CD4-positive, alpha-beta T cell treated with Interleukin-6 for 4 hours (primary cell): ENCODE data around the gene NFYC.
"Not testable (repeated sequence)": the region's sequence is repeated elsewhere in the genome, so short reads cannot be mapped to it uniquely, and the experiment has no call there.

Source experiments
- DNase-seq: peaks from one replicate; pipeline ENCODE4 v3.0.0-alpha.2; 2020; ENCODE audit warnings: mixed read lengths

The NFYC gene

DNA sequence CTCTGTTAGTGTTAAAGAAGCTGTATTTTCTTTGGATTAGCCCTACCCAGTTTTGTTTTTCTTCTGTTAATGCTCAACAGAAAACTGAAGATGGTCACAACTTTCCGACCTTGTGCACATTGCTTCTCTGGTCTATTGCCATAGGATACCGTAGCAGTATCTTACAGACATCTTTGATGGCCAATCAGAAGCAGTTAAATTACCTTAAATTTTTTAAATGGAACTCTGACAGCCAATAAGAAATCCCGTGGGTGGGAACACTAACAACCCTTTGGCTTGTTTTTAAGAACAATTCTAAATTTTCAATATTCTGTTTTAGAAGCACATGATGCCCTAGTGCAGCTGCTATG lies 17.2 kb downstream of the NFYC start:
- no peak for DNase-seq

DNA sequence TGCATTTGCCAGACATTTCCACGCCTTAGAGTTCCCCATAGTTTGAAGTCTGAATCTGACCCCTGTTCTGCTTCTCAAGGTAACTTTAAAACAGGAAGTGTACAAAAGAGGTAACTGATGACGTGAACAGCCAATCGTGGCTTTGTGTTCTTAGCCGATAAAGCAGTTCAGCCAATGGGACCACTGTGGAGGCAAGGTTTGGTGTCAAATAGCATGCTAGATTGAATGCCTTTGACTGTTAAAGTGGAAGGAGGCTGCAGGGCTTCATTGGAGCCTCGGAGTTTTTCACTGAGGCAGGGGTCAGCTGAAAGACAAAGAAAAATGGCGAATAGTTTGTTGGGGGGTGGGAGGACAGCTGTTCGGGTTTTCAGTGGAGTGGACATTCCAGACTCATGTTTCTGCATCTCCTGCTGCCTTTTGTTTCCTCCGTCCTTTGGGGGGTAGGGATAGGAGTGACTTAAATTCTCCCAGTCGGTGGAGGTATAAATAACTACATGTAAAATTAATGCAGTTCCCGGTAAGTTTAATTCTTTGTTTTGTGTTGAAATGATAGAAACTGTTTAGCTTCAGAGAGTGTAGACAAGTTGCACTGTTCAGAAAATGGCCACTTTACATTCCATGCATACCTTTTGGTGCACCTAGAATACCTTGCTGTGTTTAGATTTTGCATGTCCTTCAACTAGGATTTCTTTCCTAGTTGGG lies 17.7 kb downstream of the NFYC start:
- peak; percentile 77 for DNase-seq

DNA sequence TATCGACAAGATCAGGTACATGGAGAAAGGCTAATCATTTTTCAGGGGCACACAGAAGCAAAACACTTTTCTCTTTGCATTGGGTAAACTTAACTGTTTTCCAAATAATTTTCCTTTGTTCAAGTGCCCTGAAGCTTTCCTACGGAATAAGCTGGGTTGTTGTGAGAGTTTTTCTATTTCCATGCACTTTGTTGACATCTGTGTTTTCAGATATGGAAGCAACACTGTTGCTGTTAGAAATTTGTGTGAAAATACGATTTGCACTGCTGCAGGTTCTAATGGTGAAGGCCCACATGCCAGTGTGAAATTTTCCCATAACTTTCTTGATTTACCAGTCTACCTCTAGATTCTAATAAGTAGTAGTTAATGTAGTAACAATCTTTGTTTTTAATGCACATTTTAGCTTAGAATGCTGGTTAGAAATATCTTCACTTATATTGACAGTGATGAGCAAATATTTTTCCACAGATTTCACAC lies 18.3 kb downstream of the NFYC start:
- no peak for DNase-seq

DNA sequence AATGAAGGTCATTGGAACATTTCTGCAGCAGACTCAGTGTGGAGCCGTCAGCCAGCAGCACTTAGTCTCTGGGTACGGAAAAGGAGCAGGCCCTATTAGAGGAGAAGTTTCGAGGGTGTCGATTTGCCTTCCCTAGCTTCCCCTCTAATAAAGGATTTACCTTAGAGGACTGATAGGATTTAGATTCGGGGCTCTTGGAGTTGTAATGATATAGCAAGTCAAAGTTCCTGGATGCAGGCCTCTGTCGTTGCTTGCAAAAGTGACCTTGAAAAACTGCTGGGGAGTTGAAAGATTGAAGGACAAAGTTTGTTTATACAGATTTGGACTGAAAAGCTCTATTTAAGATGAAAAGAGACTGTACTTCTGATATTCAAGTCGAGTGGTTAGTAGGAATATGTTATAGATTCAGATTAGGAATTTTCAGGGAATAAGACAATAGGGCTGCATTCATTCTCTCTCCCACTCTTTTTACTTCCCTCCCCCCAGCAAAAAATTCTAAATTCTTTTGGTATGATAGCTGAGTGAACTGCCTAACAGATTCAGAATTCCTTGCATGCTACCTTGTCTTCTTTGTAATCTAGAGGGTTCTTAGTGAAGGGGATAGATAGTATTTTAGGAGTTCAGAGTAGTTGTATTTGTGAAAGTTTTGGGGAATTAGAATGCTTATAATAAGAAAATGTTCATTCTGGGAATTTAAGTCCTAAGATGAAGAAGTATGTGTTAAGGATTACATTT lies 19.2 kb downstream of the NFYC start:
- DNase-seq, result no peak

DNA sequence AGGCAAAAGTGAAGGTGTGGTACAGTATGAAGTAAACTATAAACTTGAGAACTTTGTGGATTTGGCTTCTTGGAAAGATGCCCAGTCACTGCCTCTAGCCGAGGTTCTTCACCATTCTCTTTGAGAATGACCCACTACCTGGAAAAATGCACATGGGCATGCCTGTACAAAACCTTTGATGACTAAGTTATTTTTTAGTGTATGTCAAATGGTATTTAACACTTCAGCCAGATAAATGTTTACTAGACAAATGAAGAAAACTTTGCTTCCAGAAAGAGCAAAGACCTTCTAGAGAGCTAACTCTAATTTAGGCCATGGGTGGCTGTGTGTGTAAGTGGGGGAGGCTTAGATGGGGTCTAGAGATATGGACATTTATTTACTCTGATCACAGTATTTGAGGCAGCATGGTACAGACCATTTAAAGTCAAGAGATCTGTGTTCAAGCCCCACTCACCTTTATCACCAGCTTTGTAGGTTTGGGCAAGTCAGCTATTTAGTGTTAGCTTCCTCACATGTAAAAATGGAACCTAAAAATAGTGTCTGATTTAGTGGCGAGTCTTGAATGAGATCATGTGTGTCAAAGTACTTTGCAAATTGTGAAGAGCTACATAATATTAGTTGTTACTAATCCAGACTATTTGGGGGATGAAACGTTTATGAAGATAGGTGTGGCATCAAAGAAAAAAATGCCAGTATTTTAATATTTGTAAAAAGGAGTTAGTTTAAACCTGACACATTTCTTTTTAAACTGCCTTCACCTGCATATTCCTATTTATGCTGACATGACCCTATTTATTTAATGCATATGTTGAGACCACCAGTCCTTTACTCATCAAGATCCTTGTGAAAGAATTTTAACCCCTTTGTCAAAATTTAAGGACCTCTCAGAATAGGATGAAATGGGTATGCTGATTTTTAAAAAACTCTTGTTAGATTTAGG lies 20.2 kb downstream of the NFYC start:
- no peak for DNase-seq

DNA sequence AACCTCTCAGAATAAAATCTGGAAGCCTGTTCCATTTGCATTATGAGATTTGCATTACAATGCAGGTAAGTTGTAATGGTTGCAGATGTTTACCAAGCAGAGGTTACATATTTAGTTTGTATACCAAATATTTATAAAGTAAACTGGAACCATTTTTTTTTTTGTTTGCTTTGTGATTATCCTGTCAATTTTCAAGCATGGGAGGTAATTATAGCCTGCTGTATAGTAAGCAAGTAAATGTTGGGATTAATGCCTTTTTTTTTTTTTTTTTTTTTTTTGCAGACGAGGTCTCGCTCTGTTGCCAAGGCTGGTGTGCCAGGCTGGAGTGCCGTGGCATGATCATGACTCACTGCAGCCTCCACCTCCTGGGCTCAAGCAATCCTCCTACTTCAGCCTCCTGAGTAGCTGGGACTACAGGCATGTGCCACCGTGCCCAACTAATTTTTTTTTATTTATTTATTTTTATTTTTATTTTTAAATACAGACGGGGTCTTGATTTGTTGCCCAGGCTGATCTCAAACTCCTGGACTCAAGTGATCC lies 21.0 kb downstream of the NFYC start:
- DNase-seq, result no peak

DNA sequence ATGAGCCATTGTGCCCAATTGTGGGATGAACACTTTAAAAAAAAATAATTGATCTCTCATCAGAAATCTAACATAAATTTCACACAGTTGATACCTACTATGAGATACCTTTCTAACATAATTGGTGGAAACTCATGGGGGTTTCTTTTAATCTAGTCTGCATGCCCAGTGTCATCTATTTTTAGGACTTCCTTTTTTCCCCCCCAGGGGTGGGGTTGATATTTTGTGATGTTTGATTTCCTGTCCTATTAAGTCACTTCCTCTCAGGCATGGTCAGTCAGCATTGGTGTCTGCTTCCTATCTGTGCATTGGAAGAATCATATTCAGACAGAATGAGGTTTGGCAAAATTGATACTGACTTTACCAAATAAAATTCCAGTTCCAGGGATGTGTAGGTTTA lies 21.5 kb downstream of the NFYC start:
- no peak for DNase-seq

DNA sequence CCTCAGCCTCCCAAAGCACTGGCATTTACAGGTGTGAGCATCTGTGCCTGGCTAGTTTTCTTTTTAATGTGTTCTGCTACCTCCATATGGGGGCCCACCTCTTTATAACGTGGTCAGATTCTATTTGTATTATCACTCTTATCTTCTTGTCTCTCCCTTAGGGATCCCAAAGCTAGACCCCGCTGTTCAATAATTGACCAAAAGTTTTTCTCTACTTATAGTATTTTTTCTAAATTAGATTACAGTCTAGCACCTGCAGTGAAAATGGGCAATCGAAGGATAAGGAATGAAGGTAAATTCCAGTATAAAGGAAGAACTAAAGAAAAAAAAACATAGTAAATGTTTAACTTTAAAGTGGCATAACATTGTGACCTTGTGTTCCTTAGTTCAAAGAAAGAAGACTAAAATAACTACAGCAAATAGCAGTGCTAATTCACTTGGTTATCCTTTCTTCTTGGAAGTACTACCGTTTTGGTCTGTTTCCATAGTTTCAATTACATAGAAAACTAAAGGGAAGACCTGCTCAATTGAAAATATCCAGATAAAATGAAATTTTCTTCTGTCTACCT lies 24.1 kb downstream of the NFYC start:
- DNase-seq, result no peak

DNA sequence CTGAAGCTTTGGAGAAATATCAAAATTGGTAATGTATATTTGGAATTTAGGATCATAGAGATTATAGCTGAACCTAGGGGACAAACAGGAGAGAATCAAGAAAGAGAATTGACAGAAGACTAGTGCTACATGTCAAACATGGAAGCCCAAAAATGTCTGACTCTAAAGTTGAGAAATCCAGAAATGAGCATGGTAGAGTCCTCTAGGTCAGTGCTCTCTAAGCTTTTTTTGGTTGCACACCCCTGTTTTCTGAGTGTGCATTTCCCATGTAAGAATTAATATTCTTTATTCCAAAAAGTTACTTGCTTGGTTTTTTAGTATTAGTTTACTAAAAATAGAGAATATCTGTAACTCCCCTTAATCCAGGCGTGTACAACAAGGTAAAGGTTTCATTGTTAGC lies 25.6 kb downstream of the NFYC start:
- no peak for DNase-seq

DNA sequence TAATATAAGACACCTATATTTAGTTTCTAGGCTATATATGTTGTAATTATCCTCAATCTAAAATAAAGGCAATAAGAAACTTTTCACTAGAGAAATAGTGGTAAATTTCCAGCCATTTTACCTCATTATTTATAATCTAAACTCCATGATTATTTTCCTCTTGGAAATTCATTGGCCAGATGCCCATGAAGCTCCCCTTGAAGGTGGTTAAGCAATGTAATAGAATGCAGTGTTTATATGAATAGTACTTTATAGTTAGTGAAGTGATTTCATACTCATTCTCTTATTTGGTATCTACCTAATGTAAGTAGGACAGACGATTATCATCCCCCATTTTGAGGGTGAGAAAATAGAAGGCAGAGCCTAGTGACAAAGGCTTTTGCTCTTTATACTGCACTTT lies 26.5 kb downstream of the NFYC start:
- DNase-seq, result no peak

DNA sequence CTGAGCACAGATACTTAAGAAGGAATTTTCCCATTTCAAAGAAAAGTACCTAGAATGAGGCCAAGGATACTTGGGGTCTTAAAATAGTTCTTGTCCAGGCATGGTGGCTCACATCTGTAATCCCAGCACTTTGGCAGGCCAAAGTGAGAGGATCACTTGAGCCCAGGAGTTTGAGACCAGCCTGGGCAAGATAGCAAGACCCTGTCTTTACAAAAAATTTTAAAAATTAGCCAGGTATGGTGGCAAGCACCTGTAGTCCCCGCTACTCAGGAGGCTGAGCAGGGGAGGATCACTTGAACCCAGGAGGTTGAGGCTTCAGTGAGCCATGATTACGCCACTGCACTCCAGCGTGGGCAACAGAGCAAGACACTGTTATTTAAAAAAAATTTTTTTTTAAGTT lies 29.0 kb downstream of the NFYC start:
- no peak for DNase-seq

DNA sequence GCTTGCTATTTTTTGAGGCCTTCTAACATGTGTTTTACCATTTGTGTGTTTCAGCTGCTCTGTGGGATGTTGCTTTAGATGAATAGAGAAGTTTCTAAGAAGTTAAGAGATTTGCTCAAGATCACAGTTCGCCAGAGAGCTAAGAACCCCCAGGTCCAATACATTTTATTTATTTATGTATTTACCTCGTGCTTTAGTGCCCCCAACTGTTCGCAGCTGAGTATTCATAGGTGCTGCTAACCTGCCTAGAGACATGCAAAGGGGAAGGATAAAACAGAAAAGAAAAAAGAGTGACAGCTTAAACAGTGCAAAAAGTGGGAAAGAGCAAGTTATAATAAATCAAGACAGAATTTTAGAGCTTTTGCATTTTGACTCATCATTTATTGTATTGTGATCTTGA lies 31.1 kb downstream of the NFYC start:
- no peak for DNase-seq

DNA sequence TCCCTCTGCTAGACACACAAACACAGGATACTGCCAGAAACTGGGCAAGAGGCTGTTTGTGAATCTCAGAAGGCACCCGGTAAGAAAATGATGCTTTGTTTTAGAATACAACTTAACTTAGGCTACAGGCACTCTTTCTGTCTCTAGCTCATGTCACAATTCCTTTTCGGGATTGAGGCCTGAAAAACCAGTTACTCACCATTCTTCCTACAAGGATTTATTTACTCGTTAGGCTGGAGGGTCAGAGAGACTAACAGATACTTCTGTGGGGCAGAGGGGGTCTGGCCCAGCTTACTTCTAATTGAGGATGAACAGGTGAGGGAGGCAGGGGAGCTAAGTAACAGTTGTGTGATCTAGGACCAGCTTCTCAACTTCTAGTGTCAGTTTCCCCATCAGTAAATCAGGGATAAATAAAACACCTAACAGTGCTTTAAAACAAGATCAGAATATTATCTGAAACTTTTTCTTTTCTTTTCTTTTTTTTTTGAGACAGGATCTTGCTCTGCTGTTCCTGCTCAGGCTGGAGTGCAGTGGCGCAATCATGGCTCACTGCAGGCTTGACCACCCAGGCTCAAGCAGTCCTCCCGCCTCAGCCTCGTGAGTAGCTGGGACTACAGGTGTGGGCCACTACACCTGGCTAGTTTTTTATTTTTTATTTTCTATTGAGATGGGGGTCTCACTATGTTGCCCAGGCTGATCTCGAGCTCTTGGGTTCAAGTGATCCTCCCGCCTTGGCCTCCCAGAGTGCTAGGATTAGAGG lies 31.9 kb downstream of the NFYC start:
- no peak for DNase-seq

DNA sequence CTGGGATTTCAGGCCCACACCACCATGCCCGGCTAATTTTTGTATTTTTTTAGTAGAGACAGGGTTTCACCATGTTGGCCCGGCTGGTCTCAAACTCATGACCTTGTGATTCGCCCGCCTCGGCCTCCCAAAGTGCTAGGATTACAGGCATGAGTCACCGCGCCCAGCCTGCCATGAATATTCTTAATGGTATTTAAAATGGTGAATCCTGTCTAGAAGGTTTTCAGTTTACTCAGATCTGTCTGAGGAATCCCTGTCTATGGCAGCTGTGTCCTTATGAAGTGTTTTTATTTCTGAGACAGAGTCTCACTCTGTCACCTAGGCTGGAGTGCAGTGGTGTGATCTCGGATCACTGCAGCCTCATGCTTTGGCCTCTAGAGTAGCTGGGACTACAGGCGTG lies 36.2 kb downstream of the NFYC start:
- DNase-seq, result not testable (repeated sequence)

DNA sequence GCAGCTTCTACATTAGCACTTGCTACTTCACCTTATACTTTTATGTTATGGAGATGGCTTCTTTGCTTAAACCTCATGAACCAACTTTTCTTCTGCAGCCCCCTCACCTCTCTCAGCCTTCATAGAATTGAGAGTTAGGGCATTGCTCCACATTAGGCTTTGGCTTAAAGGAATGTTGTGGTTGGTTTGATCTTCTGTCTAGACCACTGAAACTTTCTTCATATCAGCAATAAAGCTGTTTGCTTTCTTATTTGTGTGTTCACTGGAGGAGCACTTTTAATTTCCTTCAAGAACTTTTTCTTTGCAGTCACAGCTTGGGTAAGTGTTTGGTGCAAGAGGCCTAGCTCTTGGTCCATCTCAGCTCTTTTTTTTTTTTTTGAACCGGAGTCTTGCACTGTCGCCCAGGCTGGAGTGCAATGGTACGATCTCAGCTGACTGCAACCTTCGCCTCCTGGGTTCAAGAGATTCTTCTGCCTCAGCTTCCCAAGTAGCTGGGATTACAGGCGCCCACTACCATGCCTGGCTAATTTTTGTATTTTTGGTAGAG lies 37.9 kb downstream of the NFYC start:
- not testable (repeated sequence) for DNase-seq

DNA sequence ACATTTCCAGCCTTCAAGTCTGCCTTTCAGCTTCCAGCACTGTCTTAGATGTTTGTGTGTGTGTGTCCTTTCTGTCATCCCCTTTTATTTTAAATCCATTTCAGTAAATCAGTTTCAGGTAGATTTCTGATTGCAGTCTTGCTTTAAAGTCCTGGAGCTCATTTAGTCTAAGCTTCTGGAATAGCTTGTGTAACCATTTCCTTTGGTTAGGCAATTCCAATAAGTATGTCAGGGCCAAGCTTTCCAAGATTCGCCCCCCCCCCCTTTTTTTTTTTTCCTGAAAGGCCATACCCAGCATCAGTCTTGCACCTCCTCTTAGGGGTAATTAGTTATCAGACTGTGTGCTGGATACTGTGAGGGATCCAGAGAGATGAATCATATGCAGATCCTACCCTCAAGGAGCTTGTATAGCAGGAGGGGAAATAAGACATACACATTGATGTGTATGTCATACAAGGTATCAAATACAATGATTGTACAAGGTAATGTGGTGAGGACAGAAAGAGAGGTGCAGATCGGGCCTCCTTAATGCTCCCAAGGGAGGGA lies 41.3 kb downstream of the NFYC start:
- DNase-seq, result no peak

DNA sequence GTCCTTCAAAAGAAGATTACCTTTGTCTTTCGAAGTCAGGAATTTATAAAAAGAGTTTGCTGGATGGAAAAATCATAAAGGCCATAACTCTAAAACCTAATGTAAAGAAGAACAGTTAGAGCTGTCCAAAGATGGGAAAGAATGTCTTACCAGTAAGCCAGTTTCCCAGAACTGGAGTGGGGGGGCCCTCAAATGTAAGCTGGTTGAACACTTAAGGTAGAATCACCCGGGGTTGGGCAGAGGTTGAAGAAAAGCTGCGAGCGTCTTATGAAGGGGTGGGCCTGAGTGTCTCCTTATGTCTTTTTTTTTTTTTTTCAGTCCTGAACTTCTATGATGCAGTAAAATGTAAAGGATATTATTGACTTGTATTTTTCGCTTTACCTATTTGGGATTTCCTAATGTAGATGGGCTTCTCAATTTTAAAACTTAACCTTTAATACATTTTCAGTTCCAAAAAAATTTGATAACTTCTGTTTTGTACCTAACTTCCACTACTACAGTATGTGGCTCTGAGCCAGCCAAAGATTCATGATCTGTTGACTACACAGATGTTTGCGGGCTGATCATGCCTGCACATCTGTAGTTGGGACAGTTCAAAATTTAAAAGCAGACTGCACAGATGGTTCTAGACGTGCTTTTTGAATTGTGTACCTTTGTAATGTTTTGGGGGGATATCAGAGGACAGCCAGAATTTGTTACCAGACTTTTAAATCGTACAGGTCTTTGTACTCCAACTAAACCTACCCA lies 43.6 kb downstream of the NFYC start:
- DNase-seq, result no peak

DNA sequence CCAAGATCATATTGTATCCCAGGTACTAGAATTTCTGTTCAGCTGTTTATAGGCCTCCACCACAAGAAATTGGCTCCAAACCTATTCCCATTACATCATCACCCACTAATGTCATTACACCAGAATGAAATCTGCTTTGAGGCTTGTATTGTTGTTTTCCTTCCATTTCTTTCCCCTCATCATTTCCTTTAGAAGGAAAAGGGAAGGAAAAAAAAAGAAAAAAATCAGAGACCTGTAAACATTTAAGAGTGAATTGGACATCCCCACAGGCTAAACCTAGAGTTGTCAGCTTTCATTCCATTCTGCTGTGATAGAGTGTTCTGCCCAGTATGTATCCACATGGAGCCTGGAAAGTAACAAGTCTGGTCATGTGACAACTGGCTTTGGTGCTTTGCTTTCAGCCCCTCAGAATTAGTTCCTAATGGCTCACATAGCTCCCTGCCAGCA lies 44.6 kb downstream of the NFYC start:
- no peak for DNase-seq

DNA sequence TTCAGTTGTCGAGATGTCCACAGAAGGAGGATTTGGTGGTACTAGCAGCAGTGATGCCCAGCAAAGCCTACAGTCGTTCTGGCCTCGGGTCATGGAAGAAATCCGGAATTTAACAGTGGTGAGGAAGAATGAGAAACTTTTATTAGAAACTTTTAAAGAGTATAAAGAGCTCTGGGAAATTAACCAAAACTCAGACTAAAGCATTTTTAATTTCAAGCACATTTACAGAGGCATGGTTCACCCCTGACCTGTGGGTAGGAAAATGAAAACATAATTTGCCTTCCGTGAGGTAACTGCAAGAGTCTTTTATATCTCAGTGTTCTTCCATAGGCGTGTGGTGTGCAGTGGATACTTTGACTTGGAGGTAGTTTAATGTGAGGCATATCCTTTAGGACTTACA lies 47.3 kb downstream of the NFYC start:
- no peak for DNase-seq

DNA sequence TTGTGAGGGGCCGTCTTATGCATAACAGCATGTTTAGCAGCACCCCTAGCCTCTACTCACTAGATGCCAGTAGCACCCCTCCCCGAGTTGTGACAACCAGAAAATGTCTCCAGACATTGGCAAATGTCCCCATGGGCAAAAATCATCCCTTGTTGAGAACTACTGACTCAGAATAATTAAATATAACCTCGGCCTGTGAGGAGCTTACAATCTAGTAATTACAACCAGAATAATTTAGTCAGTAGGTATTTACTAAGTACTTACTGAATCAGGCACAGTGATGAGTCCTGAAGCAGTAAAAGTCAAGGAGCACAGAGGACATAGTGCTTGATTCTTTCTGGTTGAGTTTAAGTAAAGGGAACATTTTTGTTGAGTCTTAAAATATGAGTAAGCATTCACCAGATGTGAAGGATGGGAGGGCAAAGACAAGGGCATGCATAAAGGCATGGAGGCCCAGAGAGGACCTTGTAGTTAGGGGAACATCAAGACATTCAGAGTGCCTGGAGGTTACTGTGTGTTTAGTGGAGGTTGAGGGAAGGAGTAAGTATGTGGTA lies 48.0 kb downstream of the NFYC start:
- DNase-seq, result no peak
